Amniotic stem cell (primary cell): Measurements from ENCODE around the gene PCDHB9.

ENCODE experiments used
- DNase-seq: peaks from one replicate; lab custom pipeline; 2025; lab: John Stamatoyannopoulos, UW

The PCDHB9 gene

GRCh38 chr5:141236516-141237313 is 49.8 kb downstream of the PCDHB9 start:
- no peak for DNase-seq
